Myocyte (in vitro differentiated cells): ENCODE data around the gene UBTF. TPM values are rescaled to one million over a fixed set of nuclear protein-coding genes. Genes with fewer than 3 reads are reported as not detected.

ENCODE experiments used
- DNase-seq: peaks from one replicate; pipeline ENCODE4 v3.0.0-alpha.2; 2012; ENCODE audit warnings: low read depth
- total RNA-seq: library from RNA; depleted of rRNA; stranded (reverse); fragments of >200 nt; gene quantifications from 2 replicates; pipeline ENCODE4 v1.2.3, GENCODE V29; 2014

UBTF gene
- total RNA-seq, 1 donor from 2014 or later: 45.7 TPM

- peak; percentile 60 for DNase-seq
These were observed 20.5 kb downstream of the UBTF start for GRCh38 chr17:44198721-44199552.

GRCh38 chr17:44197980-44198720 is 21.3 kb downstream of the UBTF start:
- peak; percentile 81 for DNase-seq

GRCh38 chr17:44197107-44197506 is 22.4 kb downstream of the UBTF start:
- no peak for DNase-seq

- DNase-seq: no peak
These were observed 26.0 kb downstream of the UBTF start for GRCh38 chr17:44193326-44194084.

GRCh38 chr17:44192750-44193149 is 26.7 kb downstream of the UBTF start:
- DNase-seq: no peak

- DNase-seq: no peak
These were observed 27.5 kb downstream of the UBTF start for GRCh38 chr17:44191941-44192496.

GRCh38 chr17:44191369-44191768 is 28.1 kb downstream of the UBTF start:
- peak; percentile 79 for DNase-seq

- no peak for DNase-seq
These were observed 29.0 kb downstream of the UBTF start for GRCh38 chr17:44190481-44190880.

GRCh38 chr17:44188576-44189403 is 30.7 kb downstream of the UBTF start:
- no peak for DNase-seq

- DNase-seq: no peak
These were observed 32.2 kb downstream of the UBTF start for GRCh38 chr17:44187131-44187899.

GRCh38 chr17:44186307-44187130 is 33.0 kb downstream of the UBTF start, which contains the start of gene TMUB2:
Gene TMUB2 (plus strand): TSS chr17:44186972. CDS start chr17:44187709, 737 bp downstream.
- DNase-seq: peak; percentile 99

GRCh38 chr17:44184212-44184810 is 35.2 kb downstream of the UBTF start:
- no peak for DNase-seq

- DNase-seq: no peak
These were observed 36.5 kb downstream of the UBTF start for GRCh38 chr17:44183024-44183423.

GRCh38 chr17:44178133-44178532 is 41.3 kb downstream of the UBTF start:
- DNase-seq: no peak

GRCh38 chr17:44177640-44178039 is 41.8 kb downstream of the UBTF start:
- DNase-seq: no peak

- no peak for DNase-seq
These were observed 42.6 kb downstream of the UBTF start for GRCh38 chr17:44176671-44177501.

- no peak for DNase-seq
These were observed 43.2 kb downstream of the UBTF start for GRCh38 chr17:44176257-44176656.
